Suprapubic skin (tissue), 3 donors: ENCODE results near the gene TAF11L5.
"Not testable (repeated sequence)": the region's sequence is repeated elsewhere in the genome, so short reads cannot be mapped to it uniquely, and the experiment has no call there.

ENCODE experiments used
- CTCF ChIP-seq, 2 donors: fragments of 200-600 bp in 1 of 2; fragments of 450-650 bp in 1 of 2; sonication (generic) in 1 of 2; IDR thresholded peaks; one replicate each; pipeline ENCODE4 v1.5.1; 2016 to 2019; ENCODE audit warnings: antibody characterized with exemption in 2 of 2, mild to moderate bottlenecking in 1 of 2, moderate library complexity in 1 of 2
- POLR2A ChIP-seq, 2 donors: fragments of 450-650 bp; IDR thresholded peaks; one replicate each; pipeline ENCODE4 v1.6.1; 2017; ENCODE audit warnings: antibody characterized with exemption in 2 of 2, mild to moderate bottlenecking in 2 of 2, moderate library complexity in 2 of 2

- not testable (repeated sequence) for TF ChIP-seq CTCF, POLR2A (IDR thresholded peaks at IDR 0.05)
Measured at GRCh38 chr5:17486464-17487173, 38.4 kb upstream of the TAF11L5 start.
